ENCODE measurements around the gene RER1.

- no peak for TF ChIP-seq CTCF (IDR thresholded peaks at IDR 0.05)
- no peak for TF ChIP-seq POLR2A (IDR thresholded peaks at IDR 0.05)
Measured at GRCh38 chr1:2409745-2410144, 18.1 kb downstream of the RER1 start.
